HEK293 (cell line): ENCODE measurements around the gene RPS27A.

Experiments used
- OSR2 ChIP-seq: fragments of 450-650 bp; formaldehyde crosslinking; IDR thresholded peaks from 2 replicates; pipeline ENCODE4 v1.5.1; 2016; ENCODE audit warnings: missing biosample characterization, missing genetic modification characterization
- ZBTB21 ChIP-seq: fragments of 450-650 bp; formaldehyde crosslinking; IDR thresholded peaks from 2 replicates; pipeline ENCODE4 v1.5.1; 2017; ENCODE audit warnings: missing biosample characterization, missing genetic modification characterization

DNA sequence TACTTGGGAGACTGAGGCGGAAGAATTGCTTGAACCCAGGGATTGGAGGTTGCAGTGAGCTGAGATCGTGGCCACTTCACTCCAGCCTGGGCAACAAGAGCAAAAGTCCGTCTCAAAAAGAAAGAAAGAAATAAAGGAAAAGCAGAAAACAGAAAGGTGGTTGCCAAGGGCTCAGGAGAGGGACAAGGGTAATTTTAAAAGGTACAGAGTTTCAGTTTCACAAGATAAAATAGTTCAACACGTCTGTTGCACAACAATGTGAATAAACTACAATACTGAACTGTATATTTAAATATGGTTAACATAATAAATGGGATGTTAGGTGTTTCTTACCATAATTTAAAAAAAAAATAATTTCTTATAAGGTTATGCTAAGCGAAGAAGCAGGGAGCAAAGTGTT is 12.9 kb downstream of the RPS27A start:
- TF ChIP-seq OSR2 (tag by site-specific recombination) (no peak), ZBTB21 (no peak)
